ENCODE measurements around the gene IHH. TPM values are rescaled to one million over a fixed set of nuclear protein-coding genes. Genes with fewer than 3 reads are reported as not detected.

IHH gene
- total and polyA plus RNA-seq, 2 of the 8 experiments (the other 6 are each of a cell fraction or from before 2014, with no cell fraction given): 0.03 TPM; not detected in 1

GRCh38 chr2:219018726-219019125 is 42.0 kb downstream of the IHH start (continued):
- TF ChIP-seq CHD7 (IDR thresholded peaks at IDR 0.05; ENCODE audit: insufficient replicate concordance, low read length) (no peak), HDAC2 (IDR thresholded peaks at IDR 0.05; ENCODE audit: borderline replicate concordance in 1 of 2, low read depth in 2 of 2, low read length in 2 of 2) (no peak), HDAC6 (IDR thresholded peaks at IDR 0.05; ENCODE audit: low read depth, low read length) (no peak), CBX8 (IDR thresholded peaks at IDR 0.05; ENCODE audit: borderline replicate concordance, low read depth, low read length) (no peak), RXRA (IDR thresholded peaks at IDR 0.05; ENCODE audit: insufficient read depth, low read depth, low read length) (no peak), MAFK (IDR thresholded peaks at IDR 0.05; ENCODE audit: low read depth, low read length) (no peak)

Measured in H1 (cell line).